Raji (cell line): ENCODE data around the gene IL34.

Source experiments
- POLR2A ChIP-seq: IDR thresholded peaks from 2 replicates; pipeline ENCODE4 v1.6.1; 2011; ENCODE audit warnings: low read depth, low read length, control low read depth; ENCODE audit not compliant: insufficient read depth

The IL34 gene

DNA sequence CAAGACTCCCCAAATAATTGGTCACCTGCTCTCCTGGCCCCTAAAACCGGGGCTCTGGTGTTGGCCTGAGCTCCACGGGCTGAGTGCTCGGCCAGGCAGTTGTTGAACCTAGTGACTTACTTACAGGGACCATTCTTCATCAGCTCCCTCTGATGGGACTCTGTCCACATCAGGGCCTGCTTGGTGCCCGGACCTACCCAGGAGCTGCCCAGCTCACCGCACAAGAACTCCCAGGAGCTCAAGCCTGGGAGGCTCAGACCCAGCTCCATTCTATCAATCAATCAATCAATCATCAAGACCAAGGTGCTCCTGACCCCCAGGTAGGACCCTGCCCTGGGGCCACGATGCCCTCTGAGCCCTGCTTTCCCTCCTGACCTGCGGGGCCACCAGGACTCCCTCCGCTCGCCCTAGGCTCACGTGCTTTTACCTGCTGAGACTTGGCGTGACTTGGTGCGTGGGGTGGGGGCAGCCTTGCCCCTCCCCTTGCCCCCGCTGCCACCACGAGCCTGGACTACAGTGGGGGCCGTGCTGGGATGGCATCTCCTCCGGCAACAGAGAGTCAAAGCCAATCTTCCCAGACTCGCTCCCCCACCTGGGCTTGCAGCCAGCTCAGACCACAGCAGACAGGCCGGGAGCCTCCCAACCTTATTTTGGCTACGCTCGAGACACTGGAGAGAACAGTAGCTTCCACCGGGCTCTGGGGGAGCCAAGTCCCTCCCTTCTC, 15.7 kb downstream of the IL34 start:
- no peak for TF ChIP-seq POLR2A

DNA sequence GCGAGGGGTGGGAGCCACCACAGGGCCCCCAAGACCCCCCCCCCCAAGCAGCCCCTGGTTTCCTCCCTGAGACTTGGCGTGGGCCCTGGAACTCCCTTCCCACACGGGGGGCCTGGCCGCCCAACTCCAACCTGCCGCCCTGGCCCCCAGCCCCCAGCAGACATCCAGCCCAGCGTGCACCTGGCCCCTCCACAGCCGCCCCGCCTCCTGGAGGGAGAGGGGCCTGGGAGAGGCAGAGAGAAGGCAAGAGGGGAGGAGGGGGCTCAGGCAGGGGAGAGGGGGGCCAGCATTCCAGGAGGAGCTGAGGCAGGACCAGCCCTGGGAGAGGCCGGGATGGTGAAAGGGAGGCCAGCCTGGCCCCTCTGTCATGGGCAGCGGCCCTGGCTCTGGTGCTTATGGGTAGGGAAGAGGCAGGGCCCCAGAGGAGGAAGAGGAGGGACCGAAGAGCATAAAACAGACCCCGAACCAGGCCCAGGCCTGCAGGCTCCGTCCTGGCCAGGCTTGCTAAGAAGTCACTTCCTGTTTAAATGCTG, 16.7 kb downstream of the IL34 start:
- no peak for TF ChIP-seq POLR2A

DNA sequence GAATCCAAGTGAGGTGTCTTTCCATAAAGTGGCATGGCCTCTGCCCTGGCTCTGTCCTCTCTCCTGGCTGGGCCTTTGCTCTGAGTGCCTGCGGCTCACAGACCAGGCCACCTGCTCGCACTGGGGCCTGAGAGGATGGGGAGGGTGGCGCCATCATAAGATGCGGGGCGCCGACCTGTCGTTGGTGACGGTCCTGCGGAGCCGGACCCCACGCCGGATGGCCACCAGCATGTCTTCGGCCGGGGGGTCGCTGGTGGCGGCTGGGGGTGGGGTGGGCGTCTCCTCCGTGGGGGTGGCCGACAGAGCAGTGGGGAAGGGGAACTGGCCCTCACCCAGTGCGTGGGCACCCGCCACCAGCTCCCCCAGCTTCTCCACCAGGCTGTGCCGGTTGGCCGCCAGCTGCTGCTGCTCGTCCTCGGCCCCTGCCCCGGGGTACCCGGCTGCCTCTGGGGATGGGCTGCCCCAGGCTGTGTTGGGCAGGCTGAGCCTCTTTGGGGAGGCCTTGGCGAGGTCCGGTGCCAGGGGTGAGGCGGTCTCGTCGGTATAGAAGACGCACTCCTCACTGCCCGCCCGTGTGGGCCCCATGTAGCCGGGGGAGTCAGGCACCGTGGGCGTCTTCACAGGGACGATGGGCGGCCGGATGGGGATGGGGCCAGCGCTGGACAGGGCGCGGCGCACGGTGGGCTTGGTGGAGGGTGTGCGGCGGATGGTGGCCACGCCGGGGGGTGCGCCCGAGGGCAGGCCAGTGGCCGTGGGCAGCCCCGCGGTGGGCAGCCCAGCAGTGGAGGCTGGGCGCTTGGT, 17.4 kb downstream of the IL34 start:
- TF ChIP-seq POLR2A, result no peak

DNA sequence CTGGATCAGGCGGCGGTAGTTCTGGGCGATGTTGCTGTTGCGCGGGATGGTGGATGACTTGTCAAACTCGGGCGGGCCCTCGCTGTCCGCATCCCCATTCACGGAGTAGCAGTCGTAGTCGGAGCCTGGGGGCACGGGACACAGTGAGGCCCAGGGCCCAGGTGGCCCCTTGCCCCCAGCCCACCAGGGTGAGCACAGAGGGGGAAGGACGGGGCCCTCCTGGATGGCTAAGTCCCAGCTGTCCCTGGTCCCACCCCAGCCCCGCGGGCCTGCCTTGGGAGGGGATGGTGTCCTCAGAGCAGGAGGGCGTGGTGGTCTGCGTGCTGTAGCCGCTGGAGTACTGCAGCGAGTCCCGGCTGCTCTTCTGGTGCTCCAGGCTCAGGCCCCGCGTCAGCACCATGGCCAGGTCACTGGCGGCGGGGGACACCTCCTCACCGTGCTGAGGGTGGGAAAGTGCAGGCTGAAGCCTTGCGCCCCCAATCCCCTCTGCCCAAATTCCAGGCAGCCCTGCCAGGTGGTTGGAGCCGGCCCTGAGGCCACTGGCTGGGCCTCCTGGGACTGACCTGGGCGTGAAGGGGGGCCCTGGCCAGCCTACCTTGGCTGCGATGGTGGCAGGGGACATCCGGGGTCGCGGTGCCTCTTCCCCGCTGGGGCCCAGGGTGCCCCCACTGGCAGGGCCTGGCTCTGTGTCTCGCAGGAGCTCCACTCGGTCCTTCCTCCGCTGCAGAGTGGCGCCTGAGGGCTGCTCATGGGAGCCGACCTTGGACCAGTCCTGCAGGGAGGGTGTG, 18.2 kb downstream of the IL34 start:
- no peak for TF ChIP-seq POLR2A

DNA sequence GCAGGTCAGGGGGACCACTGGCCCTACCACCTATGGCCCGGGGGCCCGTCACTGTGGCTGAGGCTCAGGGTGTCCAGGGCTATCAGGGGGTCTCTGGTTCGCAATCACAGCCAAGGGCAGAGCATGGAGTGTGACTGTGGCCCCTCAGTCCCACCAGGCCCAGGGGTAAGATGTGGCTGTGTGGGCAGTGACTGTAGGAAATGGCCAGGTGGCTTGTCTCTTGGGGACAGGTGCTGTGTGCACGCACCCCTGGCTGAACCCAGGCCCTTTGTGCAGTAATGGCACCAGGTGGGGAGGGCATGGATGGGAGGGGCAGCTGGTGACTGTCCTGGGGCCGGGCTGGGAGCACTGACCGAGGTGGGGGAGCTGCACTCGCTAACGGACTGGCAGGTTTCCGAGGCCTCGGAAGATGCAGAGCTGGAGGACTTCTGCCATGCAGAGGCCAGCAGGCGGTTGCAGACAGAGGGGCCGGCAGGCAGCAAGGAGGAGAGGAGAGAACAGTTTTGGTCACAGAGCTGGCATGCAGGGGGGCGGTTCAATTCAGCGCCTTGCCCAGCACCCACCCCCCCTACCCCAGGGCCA, 18.8 kb downstream of the IL34 start:
- TF ChIP-seq POLR2A, result no peak

DNA sequence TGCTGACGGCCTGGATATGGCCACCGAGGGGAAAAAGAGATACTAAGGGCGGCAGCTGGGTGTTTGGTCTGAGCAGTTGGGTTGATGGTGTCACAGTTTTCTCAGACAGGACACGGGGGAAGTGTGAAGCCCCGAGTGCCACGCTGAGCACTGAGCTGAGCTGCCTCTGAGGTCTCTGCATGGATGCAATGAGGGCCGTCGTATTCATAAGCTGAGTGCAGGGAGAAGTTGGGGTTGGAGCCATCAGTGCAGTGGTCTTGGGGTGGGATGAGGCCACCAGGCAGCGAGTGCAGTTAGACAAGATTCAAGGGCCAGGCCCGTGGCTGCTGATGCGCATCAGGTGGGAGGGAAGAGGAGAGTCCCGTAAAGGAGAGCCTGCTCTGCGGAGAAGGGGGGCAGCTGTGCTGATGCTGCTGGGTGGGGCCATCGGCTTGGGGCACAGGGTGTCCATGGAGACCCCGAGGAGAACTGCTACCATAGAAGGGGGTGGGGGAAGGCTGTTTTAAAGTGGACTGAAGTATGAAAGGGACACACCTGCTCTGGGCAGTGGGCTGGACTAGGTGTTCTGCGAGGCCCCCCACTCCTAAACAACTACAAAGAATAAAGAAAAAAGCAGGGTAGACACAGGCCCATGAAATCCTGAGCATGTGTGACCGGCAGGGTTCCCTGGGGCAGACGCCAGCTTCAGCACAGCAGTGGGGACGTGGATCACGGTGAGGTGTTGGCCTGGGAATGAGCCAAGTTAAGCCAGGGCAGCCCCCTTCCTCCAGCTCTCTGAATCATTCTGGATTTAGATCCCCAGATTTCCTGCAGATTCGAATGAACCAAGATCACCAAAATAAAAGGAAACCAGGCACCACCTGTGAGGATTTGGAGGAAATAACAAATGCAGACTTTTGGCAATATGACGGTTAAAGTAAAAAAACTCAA, 19.7 kb downstream of the IL34 start:
- TF ChIP-seq POLR2A, result no peak

DNA sequence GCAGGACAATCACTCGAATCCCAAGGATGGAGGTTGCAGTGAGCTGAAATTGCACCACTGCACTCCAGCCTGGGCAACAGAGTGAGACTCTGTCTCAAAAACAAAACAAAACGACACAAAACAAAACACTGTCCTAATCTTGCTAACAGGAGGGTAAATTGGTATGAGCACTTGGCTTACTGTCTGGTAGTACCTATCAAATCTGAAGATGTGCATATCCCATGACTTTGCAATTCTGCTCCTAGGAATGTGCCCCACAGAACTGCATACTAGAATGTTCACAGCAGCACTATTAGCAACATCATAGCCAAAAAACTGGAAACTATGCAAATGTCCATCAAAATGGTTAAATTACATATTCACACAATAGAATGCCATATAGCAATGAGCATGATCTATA, 23.8 kb downstream of the IL34 start:
- TF ChIP-seq POLR2A, result no peak

DNA sequence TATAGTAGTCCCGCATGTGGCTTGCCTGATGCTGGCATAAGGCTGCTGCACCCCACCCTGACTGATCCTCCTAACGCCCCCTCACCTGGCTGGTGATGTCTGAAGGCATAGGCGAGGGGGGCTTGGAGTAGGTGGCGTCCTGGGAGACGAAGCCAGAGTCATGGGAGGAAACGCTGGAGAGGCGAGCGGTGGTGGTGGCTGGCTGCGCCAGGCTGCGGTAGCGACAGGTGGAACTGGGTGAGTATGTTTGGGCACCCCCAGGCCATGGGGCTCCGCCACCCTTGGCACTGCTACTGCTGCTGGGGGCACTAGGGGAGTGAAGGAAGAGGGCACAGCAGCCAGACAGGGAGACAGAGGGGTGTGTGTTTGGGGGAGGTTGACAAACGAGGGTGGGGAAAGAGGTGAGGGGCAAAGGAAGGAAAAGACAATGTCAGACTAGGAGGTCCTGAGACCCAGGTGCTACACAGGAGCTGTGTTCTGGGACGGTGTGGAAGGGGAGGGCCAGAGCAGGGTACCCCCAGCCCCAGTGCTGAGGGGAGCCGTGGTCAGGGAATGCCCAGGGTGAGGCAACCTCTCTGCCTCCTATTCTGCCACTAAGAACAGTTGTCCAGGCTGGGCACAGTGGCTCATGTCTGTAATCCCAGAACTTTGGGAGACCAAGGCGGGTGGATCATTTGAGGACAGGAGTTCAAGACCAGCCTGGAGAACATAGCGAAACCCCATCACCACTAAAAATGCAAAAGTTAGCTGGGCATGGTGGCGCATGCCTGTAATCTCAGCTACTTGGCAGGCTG, 28.1 kb downstream of the IL34 start:
- TF ChIP-seq POLR2A, result no peak

DNA sequence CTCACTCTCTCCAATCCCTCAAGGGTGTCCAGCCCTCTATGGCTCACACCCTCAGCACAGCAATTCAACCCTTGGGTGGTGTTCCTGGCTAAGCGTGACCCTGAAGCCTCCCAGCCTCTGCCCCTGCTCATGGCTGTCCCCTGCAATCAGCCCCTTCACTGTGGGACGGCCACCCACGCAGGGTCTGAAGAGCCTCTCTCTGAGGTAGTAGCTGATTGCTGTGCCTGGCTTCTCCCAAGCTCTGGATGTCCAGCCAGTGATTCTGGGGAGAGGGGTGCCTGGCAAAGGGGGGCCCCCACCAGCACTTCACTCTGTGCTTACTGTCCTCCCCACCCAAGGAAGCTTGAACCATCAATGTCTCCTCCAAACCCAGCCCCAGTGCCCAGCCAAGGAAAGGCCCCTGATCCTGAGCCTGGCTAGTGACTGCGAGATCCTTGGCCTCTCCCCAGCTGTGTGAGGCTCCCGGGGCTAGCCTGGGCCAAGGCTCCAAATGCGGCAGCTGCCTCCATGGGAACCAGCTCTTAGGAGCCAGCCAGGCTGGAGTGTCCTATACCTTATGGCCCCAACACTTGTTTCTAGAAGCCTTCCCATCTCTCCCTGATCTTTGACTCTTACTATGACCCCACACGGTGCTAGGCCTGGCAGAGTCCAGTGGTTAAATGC, 29.6 kb downstream of the IL34 start:
- no peak for TF ChIP-seq POLR2A

DNA sequence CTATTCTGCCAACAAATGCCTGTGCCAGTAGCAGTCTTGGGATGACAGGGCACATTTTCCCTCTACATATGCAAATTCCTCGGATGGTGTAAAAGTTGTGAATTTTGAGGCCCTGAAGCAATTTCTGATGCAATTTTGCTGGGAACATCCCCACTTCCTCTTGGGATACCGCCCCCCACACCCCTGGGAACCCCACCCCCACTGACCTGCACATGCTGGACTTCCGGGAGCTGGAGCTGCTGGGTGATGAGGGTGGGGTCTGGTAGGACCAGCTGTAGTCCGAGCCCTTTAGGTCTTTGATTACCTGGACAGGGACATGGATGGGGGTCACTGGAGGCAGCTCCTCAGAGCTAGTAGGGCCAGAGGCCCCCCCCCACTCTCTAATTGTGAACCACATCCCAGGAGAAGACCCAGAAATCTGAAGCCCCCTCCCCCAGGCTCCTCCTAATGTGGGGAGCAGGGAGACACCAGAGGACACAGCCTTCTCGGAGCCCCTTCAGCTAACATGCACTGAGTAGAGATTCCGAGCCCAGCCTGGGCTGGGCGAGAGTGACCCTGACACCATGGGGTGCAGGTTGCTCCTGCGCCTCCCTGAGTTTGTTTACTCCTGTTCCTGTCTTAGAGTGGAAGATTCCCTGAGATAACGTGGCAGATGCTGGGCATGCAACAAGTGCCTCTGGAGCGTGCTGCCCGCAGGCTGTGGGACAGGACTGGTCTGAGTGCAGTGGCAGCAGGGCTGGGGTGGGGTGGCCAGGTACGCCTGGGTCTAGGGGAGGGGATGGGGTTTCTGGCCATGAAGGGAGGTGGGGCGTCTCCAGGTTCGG, 30.5 kb downstream of the IL34 start:
- no peak for TF ChIP-seq POLR2A

DNA sequence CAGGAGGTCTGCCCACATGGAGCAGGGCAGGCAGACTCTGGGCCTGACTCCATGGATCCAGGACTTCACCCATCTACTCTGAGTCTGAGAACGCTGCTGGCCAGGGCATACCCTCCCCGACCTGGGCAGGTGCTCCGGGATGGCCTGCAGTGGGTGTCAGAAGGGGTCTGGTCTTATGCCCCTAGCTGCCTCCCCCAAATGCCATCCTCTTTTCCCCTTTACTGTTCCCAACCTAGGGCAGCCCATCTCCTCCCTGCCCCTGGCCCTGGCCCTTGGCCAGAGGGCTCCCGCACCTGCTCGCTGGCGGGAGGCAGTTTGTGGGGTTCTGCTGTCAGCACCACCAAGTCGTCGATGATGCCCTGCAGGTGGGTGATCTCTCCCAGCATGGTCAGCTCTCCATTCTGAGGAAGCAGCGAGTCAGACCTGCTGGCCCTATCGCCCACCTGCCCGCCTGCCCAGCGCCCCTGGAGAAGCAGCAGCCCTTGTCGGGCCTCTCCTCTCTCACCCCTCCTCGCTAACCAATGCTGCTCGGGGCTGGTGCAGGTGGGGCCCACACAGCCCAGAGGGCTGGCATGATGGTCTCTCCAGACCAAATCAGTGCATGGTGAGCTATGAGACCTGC, 31.3 kb downstream of the IL34 start:
- no peak for TF ChIP-seq POLR2A
